Fibroblast of the aortic adventitia (primary cell): ENCODE data around the gene CSTPP1. TPM values are rescaled to one million over a fixed set of nuclear protein-coding genes. Genes with fewer than 3 reads are reported as not detected.
A peak's percentile ranks its signal among the peaks of the same experiment; 100 is the strongest.

Source experiments
- DNase-seq: peaks from one replicate; pipeline ENCODE4 v3.0.0-alpha.2; 2010; ENCODE audit warnings: low read depth
- H3K4me3 ChIP-seq: 2 replicates; pipeline ENCODE4 v1.5.1; 2011; ENCODE audit warnings: low read depth, mild to moderate bottlenecking, control low read depth, low read length, moderate library complexity
- CTCF ChIP-seq: IDR thresholded peaks from 2 replicates; pipeline ENCODE4 v1.5.1; 2011; ENCODE audit warnings: mild to moderate bottlenecking, low read length, control low read depth, inconsistent platforms; ENCODE audit not compliant: insufficient read depth
- total RNA-seq: library from RNA; depleted of rRNA; stranded (reverse); fragments of >200 nt; gene quantifications from 2 replicates; pipeline ENCODE4 v1.2.3, GENCODE V29; 2012; ENCODE audit warnings: low replicate concordance

The CSTPP1 gene
- total RNA-seq, 1 donor = 34.9 TPM

GRCh38 chr11:47152126-47152952, 215.8 kb downstream of the CSTPP1 start:
- DNase-seq = no peak
- TF ChIP-seq CTCF = no peak
- H3K4me3 ChIP-seq = no peak overlapping the region

GRCh38 chr11:47152953-47153950, 216.7 kb downstream of the CSTPP1 start:
- DNase-seq = peak; percentile 87
- H3K4me3 ChIP-seq = no peak overlapping the region

GRCh38 chr11:47154616-47155570, 218.3 kb downstream of the CSTPP1 start:
- no peak for DNase-seq
- TF ChIP-seq CTCF = no peak
- no peak overlapping the region for H3K4me3 ChIP-seq

More at GRCh38 chr11:47152953-47153950, 216.7 kb downstream of the CSTPP1 start:
- peak; percentile 99 for TF ChIP-seq CTCF

DNA sequence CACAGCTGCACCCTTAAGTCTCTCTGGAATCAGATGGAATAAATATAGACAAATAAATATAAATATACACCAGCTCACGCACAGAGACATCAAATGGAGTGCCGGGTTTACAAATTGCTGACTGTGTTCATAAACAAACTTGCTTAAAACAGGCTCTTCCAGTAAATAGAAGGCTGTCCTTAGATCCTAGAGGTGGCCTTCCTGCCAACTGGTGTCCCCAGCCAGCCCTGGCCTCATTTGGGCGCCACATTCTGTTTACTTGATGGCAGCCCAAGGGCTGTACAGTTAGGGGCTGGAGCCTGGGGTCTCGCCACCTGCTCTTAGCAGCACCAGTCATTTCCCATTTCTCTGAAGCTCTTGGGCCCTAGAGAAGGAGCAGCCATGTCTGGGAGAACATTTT, 219.3 kb downstream of the CSTPP1 start:
- no peak for DNase-seq
- no peak for TF ChIP-seq CTCF
- H3K4me3 ChIP-seq = no peak overlapping the region

GRCh38 chr11:47156333-47156732, 219.8 kb downstream of the CSTPP1 start:
- no peak for TF ChIP-seq CTCF
- no peak for DNase-seq
- no peak overlapping the region for H3K4me3 ChIP-seq

DNA sequence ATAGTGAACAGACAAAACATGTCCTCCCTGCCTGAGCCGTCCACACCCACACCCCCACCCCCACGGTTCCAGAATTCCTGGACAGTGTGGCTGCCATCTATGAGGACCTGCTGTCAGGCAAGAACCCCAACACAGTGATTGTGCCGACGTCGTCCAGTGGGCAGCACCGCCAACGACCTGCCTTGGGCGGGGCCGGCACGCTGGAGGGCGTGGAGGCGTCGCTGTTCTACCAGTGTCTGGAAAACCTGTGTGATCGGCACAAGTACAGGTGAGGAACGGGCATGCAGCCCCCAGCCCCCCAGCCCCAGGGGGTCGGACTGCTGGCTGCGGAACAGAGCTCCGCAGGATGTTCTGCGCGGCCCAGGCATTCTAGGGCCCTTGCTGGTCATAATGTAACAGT, 220.4 kb downstream of the CSTPP1 start:
- DNase-seq = no peak
- TF ChIP-seq CTCF = no peak

More for the DNA sequence above, 220.4 kb downstream of the CSTPP1 start:
- no peak overlapping the region for H3K4me3 ChIP-seq
